NCI-H1930 (cell line): Measurements from ENCODE around the gene MRPL46.
"Not testable (repeated sequence)": the region's sequence is repeated elsewhere in the genome, so short reads cannot be mapped to it uniquely, and the experiment has no call there.

Experiments
- DNase-seq, 2 experiments: peaks; one replicate each; lab custom pipeline; 2025; lab: John Stamatoyannopoulos, UW

Gene MRPL46

DNA sequence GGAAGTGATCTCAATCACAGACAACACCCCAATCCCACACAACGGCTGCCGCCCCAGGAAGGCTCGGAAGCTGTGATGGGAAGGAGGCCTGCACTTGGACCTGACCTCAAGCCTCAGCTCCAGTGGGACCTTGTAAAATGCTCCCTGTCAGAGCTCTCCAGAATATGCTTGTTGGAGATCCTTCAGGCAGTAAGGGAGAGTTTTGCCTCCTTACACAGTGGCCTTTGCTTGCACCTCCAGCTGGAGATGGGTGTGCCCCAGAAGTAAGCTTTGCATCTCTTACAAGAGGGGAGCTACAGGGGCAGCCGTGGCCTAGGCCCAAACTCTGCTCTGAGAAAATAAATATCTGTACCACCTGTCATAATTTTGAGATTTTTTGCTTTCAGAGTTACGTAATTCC lies 10.7 kb upstream of the MRPL46 start:
- no peak for DNase-seq

- no peak for DNase-seq
These were observed 9.9 kb upstream of the MRPL46 start for GRCh38 chr15:88477126-88477525.

DNA sequence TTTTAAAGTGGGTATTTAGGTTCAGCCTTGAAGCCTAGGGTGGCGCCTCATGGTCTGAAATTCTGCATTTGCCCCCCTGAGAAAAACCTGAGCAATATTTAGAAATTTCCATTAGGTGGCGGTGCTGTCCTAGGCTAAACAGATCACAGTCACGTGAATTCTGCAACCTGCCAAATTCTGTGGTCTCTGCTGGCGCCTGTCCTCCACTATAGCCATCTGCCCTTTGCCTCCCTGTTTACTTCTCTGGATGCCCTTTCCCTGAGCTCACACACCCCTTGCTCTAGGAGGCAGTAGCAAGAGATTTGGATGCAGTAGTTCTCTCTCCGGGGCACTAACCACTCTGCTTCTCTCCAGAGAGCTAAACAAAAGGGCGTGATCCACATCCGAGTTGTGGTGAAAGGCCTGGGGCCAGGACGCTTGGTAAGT lies 9.5 kb upstream of the MRPL46 start:
- DNase-seq: peak in 1 of 2 experiments; percentile 6

- DNase-seq: not testable (repeated sequence)
These were observed 6.6 kb upstream of the MRPL46 start for GRCh38 chr15:88473661-88474293.

GRCh38 chr15:88472225-88472624 lies 5.0 kb upstream of the MRPL46 start:
- no peak for DNase-seq

DNA sequence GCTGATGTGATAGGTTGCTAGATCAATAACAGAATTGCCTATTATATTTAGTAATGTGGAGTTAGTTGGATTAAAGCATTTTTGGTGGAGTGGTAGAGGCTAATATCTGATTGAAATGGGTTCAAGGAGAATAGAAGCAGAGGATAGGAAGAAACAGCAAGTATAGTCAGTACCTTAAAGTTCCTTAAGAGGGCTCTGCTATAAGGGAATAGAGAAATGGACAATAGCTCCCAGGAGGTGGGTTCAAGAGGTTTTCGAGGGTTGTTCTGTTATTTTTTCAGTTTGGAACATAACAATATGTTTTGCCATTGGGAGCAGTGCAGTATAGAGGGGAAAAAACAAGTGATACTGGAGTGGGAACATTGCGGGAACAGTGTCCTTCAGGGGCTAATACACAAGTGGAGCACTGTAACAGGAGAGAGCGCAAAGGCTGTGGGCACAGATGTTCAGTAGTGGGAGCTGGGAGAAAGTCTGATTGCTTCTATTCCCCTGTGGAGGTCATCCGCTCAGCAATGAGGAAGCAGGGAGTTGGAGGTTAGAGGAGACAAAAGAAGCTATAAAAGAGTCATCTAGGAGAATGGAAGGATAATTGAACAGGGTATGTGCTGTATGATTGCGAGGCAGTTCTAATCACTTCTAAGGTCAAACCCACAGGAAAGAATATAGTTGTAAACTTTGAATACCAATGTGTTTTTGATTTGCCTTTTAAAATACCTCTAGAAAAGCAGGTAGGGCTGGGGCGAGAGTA lies 3.6 kb upstream of the MRPL46 start:
- no peak for DNase-seq

GRCh38 chr15:88469321-88469720 lies 2.1 kb upstream of the MRPL46 start:
- DNase-seq: no peak

DNA sequence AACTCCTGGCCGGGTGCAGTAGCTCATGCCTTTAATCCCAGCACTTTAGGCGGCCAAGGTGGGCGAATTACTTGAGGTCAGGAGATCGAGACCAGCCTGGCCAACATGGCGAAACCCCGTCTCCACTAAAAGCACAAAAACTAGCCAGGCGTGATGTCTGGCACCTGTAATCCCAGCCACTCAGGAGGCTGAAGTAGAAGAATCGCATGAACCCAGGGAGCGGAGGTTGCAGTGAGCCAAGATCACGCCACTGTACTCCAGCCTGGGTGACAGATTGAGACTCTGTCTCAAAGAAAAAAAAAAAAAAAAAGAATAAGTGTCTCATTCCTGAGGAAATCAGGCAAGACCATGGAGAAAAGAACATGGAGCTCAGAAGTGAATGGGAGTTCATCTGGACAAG lies 1.5 kb upstream of the MRPL46 start:
- DNase-seq: not testable (repeated sequence)

DNA sequence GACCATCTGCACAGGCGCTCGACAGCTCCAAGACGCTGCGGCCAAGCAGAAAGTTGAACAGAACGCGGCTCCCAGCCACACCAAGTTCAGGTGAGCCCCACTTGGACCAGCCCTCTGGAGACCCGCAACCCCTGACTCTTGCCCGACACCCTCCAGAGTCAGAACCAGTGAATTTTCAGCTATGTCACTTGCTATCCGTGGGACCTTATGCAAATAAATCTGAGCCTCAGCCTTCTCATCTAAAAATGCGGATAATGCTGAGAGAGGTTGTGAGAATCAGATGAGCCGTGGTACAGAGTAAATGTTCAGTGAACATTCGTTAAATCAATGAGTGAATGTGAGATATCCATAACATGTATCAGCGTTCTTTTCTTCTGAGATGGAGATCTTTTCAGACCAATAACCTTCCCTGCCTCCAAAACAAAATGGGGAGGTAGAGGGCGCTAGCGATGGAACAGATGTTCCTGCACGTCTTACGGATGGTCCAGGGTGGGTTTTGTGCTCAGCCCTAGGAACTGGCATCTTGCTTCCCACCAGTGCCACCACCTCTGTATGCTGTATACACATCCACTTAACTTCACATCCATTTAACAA lies 844 bp upstream of the MRPL46 start:
- DNase-seq: no peak

DNA sequence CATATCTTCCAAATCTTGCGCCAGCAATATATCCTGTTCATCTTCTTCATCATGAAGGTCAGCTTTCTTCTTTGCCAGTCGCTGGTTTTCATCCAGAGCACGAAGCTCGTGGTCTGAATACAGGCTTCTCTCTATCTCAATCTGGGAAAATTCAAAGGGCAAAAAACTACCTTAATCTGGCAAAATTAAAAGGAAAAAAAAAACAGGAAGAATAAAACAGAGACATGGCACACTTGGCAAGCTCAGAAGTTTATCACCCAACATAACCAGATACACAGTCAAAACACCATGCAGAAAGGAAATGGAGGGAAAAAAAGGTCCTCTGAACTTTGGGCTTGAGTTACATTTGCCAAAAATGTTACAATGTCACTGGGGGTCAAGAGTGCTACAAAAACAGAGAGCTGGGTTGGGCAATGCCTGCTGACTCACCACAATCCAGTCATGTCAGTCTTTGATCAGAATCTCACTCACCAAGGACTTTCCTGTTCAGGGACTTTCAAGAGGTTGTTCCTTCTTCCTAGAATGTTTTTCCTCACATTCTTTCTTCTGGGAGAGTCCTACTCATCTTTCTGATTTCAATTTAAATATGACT lies 1.5 kb downstream of the MRPL46 start:
- no peak for DNase-seq

- DNase-seq: no peak
These were observed 3.2 kb downstream of the MRPL46 start for GRCh38 chr15:88463870-88464532.

GRCh38 chr15:88456733-88457132 lies 10.5 kb downstream of the MRPL46 start:
- no peak for DNase-seq

DNA sequence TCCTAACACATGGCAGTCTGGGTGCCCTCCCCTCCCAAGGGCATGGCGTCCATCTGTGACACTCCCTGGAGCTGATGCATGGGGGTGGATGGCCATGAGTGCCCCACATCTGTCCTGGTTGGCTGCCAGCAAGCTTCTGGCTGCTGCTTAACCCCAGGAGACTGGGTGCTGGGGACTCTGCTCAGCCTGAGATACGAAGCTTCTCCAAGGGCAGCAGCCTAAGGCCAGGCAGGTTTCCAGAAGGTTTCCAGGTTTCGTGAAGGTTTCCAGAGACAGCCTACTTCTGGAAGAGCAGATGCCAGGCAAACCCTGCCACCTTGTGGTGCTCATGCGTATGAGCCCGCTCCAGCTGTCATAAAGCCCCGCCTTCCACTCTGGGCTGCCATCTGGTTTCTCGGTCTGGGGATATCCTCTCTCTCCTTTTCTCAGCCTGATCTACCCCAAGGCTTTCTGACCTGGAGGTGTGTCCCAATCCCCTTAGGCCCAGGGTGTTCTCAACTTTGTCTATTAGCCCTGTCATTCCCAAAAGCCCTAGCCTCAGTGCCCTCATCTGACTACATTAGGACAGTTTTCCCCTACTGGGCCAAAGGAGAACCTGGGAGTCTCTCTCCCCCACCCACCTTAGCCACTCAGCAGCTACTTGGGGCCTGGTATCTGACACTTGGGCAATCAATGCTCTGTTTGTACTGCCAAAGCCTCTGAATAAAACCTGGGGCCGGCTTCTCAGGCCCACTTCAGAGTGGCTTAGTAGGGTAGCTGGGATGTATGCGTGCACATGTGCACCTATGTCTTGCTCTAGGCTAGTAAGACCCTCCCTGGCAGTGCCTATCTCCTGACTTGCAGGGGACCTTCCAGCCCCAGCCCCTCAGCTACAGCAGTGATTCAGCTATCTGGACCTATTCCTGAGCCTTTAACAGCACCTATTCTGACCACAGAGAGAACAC lies 12.0 kb downstream of the MRPL46 start:
- peak in 1 of 2 experiments; percentile 38 for DNase-seq

DNA sequence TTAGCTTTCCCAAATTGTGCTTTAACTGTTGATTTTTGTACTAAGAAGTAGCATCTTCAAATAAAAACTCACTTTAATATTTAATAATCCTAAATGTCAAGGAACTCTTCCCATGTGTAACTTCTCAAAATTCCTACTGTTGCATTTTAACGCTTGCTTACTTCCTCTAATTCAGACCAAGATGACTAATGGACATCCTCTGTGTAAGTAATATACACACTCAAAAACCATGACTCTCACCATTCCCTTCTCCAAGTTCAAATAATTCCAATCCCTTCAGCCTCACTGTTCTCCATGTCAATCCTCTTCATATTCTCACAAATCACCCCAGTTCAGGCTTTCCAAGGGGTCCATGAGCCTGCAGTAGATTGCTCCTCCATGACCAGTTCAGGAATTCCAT lies 13.0 kb downstream of the MRPL46 start:
- DNase-seq: no peak

GRCh38 chr15:88453651-88454050 lies 13.5 kb downstream of the MRPL46 start:
- no peak for DNase-seq

GRCh38 chr15:88450125-88450798 lies 16.9 kb downstream of the MRPL46 start:
- DNase-seq: peak in 1 of 2 experiments; percentile 23

- no peak for DNase-seq
These were observed 17.6 kb downstream of the MRPL46 start for GRCh38 chr15:88449581-88449980.

DNA sequence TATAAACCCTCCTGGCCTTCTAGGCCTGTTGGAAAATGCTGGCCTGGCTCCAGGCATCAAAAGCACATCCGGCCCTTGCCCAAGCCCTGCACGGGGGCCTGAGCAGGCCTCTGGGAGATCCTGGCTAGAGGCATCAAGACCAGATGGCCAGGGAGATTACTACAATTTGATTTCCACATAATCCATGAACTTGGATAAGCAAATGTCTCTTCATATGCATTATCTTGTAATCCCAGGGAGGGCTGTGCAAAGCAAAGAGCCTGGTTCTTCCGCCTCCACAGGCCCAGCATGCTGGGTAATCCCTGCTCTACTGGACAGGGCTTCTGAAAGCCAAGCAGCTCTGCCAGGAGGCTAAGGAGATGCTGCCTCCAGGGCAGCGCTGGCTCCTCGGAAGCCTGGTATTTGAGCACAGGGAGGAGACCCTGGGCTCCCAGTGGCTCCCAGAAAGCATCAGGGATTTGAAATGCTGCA lies 18.2 kb downstream of the MRPL46 start:
- DNase-seq: no peak

GRCh38 chr15:88447741-88448140 lies 19.4 kb downstream of the MRPL46 start:
- DNase-seq: no peak

GRCh38 chr15:88447206-88447605 lies 20.0 kb downstream of the MRPL46 start:
- no peak for DNase-seq
